Measurements from ENCODE around the gene PDIA5. TPM values are rescaled to one million over a fixed set of nuclear protein-coding genes. Genes with fewer than 3 reads are reported as not detected.

The PDIA5 gene
- total RNA-seq, 1 experiment from 2014 or later, result 24.3 TPM

- Histone ChIP-seq H3K4ac (ENCODE audit: low read depth, low read length) (no peak overlapping the region), H4K20me1 (ENCODE audit: control insufficient read depth, insufficient read depth, insufficient read length) (no peaks in the 10 kb centered on the region), H3K27ac (ENCODE audit: insufficient read length, low read depth, low read length) (no peak overlapping the region), H3K79me2 (ENCODE audit: insufficient read depth, low read length) (no peaks in the 10 kb centered on the region), H3K23me2 (ENCODE audit: insufficient read length, low read depth, low read length, poor library complexity, severe bottlenecking) (no peaks in the 10 kb centered on the region), H4K91ac (ENCODE audit: insufficient read length, low read depth, low read length) (no peak overlapping the region), H3K9ac (ENCODE audit: extremely low read depth, insufficient read length, low read length) (no peak overlapping the region), H3K9me3 (ENCODE audit: control insufficient read depth, low read depth, low read length) (no peaks in the 10 kb centered on the region), H3K56ac (ENCODE audit: insufficient read length, low read depth, low read length) (no peak overlapping the region), H4K5ac (ENCODE audit: insufficient read length, low read depth, low read length) (no peak overlapping the region), H2AFZ (ENCODE audit: low read length) (no peak overlapping the region), H2BK15ac (ENCODE audit: low read depth, low read length) (no peak overlapping the region), H3K4me2 (ENCODE audit: insufficient read depth, insufficient read length, low read length) (no peak overlapping the region), H3K14ac (ENCODE audit: insufficient read depth, low read length) (no peak overlapping the region), H2BK20ac (ENCODE audit: low read depth, low read length, poor library complexity, severe bottlenecking) (no peak overlapping the region), H2AK5ac (ENCODE audit: insufficient read length, low read length) (no peak overlapping the region), H3K23ac (ENCODE audit: insufficient read length, low read depth, low read length) (no peak overlapping the region), H3K18ac (ENCODE audit: insufficient read length, low read depth, low read length) (no peak overlapping the region), H3K27me3 (ENCODE audit: insufficient read depth, low read length) (no peaks in the 10 kb centered on the region), H2BK12ac (ENCODE audit: insufficient read length, low read depth, low read length) (no peak overlapping the region), H2BK120ac (ENCODE audit: low read depth, low read length, poor library complexity, severe bottlenecking) (no peak overlapping the region), H3K79me1 (ENCODE audit: insufficient read depth, low read depth, low read length, poor library complexity, severe bottlenecking) (no peaks in the 10 kb centered on the region), H2BK5ac (ENCODE audit: insufficient read length, low read length) (no peak overlapping the region), H4K8ac (replicated peaks; ENCODE audit: insufficient read length, low read depth, low read length) (no peak overlapping the region), H3T11ph (ENCODE audit: low read length) (no peak overlapping the region), H3K4me1 (ENCODE audit: insufficient read depth, low read length) (no peaks in the 10 kb centered on the region; the same call in 1 of the 2 replicates)
- no CpG with 5 or more reads among the region's 3 CpGs for WGBS (ENCODE audit: extremely low coverage, insufficient read length, low lambda C conversion rate)
- Mint-ChIP-seq H3K4me1 (peaks cover 3 to 6% of the 10 kb centered on the region in 2 experiments), H3K36me3 (ENCODE audit: insufficient read depth in 1 of 3, low read depth in 3 of 3) (no peaks in the 10 kb centered on the region), H3K27me3 (ENCODE audit: low read depth) (peaks cover 25% of the 10 kb centered on the region), H3K9me3 (no peaks in the 10 kb centered on the region), H3K27ac (no peak overlapping the region), H3K4me3 (no peak overlapping the region)
- TF ChIP-seq, protein P1, sequence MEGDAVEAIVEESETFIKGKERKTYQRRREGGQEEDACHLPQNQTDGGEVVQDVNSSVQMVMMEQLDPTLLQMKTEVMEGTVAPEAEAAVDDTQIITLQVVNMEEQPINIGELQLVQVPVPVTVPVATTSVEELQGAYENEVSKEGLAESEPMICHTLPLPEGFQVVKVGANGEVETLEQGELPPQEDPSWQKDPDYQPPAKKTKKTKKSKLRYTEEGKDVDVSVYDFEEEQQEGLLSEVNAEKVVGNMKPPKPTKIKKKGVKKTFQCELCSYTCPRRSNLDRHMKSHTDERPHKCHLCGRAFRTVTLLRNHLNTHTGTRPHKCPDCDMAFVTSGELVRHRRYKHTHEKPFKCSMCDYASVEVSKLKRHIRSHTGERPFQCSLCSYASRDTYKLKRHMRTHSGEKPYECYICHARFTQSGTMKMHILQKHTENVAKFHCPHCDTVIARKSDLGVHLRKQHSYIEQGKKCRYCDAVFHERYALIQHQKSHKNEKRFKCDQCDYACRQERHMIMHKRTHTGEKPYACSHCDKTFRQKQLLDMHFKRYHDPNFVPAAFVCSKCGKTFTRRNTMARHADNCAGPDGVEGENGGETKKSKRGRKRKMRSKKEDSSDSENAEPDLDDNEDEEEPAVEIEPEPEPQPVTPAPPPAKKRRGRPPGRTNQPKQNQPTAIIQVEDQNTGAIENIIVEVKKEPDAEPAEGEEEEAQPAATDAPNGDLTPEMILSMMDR (conservative IDR thresholded peaks at IDR 0.05), result no peak
- no peak for DNase-seq
Observed at GRCh38 chr3:123039178-123039577, 27.6 kb upstream of the PDIA5 start.

Data from H9 (cell line).